HepG2 (cell line): ENCODE measurements around the gene RAD51D. TPM values are rescaled to one million over a fixed set of nuclear protein-coding genes. Genes with fewer than 3 reads are reported as not detected.

Experiments
- CEBPG ChIP-seq: IDR thresholded peaks from 2 replicates; pipeline ENCODE4 v1.6.1; 2016
- FOXP1 ChIP-seq, 2 experiments: fragments of 450-650 bp in 1 of 2; IDR thresholded peaks; 2 replicates each; pipeline ENCODE4 v1.6.1; 2017 to 2018; ENCODE audit warnings: antibody characterized with exemption in 1 of 2
- HNF4A ChIP-seq: sonication (generic); formaldehyde crosslinking; IDR thresholded peaks from 2 replicates; pipeline ENCODE4 v1.4.0; 2020; ENCODE audit warnings: missing genetic modification reagents
- KAT2B ChIP-seq: fragments of 150-350 bp; IDR thresholded peaks from 2 replicates; pipeline ENCODE4 v1.6.1; 2014; ENCODE audit warnings: low read depth, low read length, borderline replicate concordance
- KLF16 ChIP-seq, 2 experiments: sonication (generic) in 1 of 2; formaldehyde crosslinking in 1 of 2; IDR thresholded peaks; 2 replicates each; pipeline versions ENCODE4 v1.6.1 to v1.8.0; 2016 to 2023; ENCODE audit warnings: missing genetic modification reagents in 2 of 2, missing compliant biosample characterization in 1 of 2
- MTF1 ChIP-seq: sonication (generic); formaldehyde crosslinking; IDR thresholded peaks from 2 replicates; pipeline ENCODE4 v1.5.0; 2020; ENCODE audit warnings: missing genetic modification reagents
- PATZ1 ChIP-seq: sonication (generic); formaldehyde crosslinking; IDR thresholded peaks from 2 replicates; pipeline ENCODE4 v1.4.0; 2020; ENCODE audit warnings: missing genetic modification reagents
- PITX1 ChIP-seq: sonication (generic); formaldehyde crosslinking; IDR thresholded peaks from 2 replicates; pipeline ENCODE4 v1.5.1; 2020; ENCODE audit warnings: mild to moderate bottlenecking, missing genetic modification reagents
- SOX6 ChIP-seq, 2 experiments: fragments of 450-650 bp in 1 of 2; sonication (generic) in 1 of 2; formaldehyde crosslinking in 1 of 2; IDR thresholded peaks; 2 replicates each; pipeline versions ENCODE4 v1.4.0 to v1.6.1; 2017 to 2020; ENCODE audit warnings: antibody characterized with exemption in 1 of 2, mild to moderate bottlenecking in 1 of 2, missing genetic modification reagents in 1 of 2
- THRA ChIP-seq: sonication (generic); formaldehyde crosslinking; IDR thresholded peaks from 2 replicates; pipeline ENCODE4 v1.4.0; 2020; ENCODE audit warnings: missing genetic modification reagents, borderline replicate concordance
- ZBTB7A ChIP-seq: sonication (generic); formaldehyde crosslinking; IDR thresholded peaks from 2 replicates; pipeline ENCODE4 v1.8.0; 2022; ENCODE audit warnings: mild to moderate bottlenecking, missing genetic modification reagents
- ZNF205 ChIP-seq: IDR thresholded peaks from 2 replicates; pipeline ENCODE4 v1.6.1; 2018; ENCODE audit warnings: missing biosample characterization, missing genetic modification reagents
- ZNF574 ChIP-seq: sonication (generic); formaldehyde crosslinking; IDR thresholded peaks from 2 replicates; pipeline ENCODE4 v1.4.0; 2020; ENCODE audit warnings: missing genetic modification reagents
- ZNF724P ChIP-seq: sonication (generic); formaldehyde crosslinking; IDR thresholded peaks from 2 replicates; pipeline ENCODE4 v1.8.0; 2022; ENCODE audit warnings: missing genetic modification reagents, borderline replicate concordance
- ZNF792 ChIP-seq: IDR thresholded peaks from 2 replicates; pipeline ENCODE4 v1.6.1; 2016
- polyA plus RNA-seq, 8 experiments: library from polyadenylated mRNA; depleted of rRNA in 3 of 8; stranded (reverse) in 7 of 8; unstranded in 1 of 8; fragments of >200 nt; fragmentation: Illumina TruSeq in 4 of 8; extraction: Trizol in 4 of 8; gene quantifications; 2 replicates each; pipeline versions ENCODE4 v1.2.1 to v1.2.3, GENCODE V29; 2011 to 2016; ENCODE audit warnings: low read depth in 4 of 8, missing spikeins in 1 of 8, mixed read lengths in 1 of 8; ENCODE audit not compliant: insufficient read depth in 1 of 8
- total RNA-seq, 5 experiments: library from RNA; depleted of rRNA; stranded (reverse); fragments of >200 nt; fragmentation: Illumina TruSeq; extraction: Trizol; gene quantifications; 2 replicates each; pipeline ENCODE4 v1.2.3, GENCODE V29; 2016; ENCODE audit warnings: low read depth in 1 of 5
- TF ChIP-seq, protein P1 (sequence below): sonication (generic); formaldehyde crosslinking; IDR thresholded peaks from 2 replicates; pipeline ENCODE4 v1.5.0; 2020; ENCODE audit warnings: mild to moderate bottlenecking, low read depth, missing genetic modification reagents, borderline replicate concordance
- TF ChIP-seq, protein P2 (sequence below): sonication (generic); formaldehyde crosslinking; IDR thresholded peaks from 2 replicates; pipeline ENCODE4 v1.5.0; 2020; ENCODE audit warnings: mild to moderate bottlenecking, missing genetic modification reagents
- TF ChIP-seq, protein P3 (sequence below): sonication (generic); formaldehyde crosslinking; IDR thresholded peaks from 2 replicates; pipeline ENCODE4 v1.4.0; 2020; ENCODE audit warnings: missing genetic modification reagents

The RAD51D gene
- total and polyA plus RNA-seq, 2 of the 13 experiments (the other 11 are each of a cell fraction or from before 2014, with no cell fraction given), result 6.7 to 13.1 TPM

DNA sequence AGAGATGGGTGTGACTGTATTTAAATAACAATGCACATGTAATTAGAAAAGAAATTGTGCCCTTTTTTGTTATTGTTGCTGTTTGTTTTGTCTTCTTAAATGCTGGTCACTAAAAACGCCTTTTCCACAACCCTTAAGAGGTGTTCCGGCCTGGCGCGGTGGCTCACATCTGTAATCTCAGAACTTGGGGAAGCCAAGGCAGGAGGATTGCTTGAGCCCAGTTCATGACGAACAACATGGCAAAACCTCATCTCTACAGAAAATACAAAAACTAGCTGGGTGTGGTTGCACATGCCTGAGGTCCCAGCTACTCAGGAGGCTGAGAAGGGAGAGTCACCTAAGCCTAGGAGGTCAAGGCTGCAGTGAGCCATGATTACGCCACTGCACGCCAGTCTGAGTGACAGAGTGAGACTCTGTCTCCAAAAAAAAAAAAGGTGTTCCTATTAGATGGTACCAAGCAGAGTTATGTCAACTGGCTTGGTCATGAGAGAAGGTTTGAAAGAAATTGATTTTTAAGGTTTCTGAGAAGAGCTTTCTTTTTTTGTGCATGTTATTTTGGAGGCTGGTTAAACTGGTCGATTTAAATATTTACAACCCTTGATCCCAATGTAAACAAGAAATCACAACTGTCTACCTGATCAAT lies 32.6 kb downstream of the RAD51D start (continued):
- TF ChIP-seq, protein P1, sequence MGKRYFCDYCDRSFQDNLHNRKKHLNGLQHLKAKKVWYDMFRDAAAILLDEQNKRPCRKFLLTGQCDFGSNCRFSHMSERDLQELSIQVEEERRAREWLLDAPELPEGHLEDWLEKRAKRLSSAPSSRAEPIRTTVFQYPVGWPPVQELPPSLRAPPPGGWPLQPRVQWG (CRISPR knock-in tag), result no peak
- TF ChIP-seq FOXP1 (IDR thresholded peaks at IDR 0.05) (no peak), FOXP1 (CRISPR knock-in tag; IDR thresholded peaks at IDR 0.05) (peak; percentile 53), KLF16 (CRISPR knock-in tag; IDR thresholded peaks at IDR 0.05) (0 out of 4 replicates have a peak, but pooled peaks of 1 of the 2 experiments have one; percentile 22), KAT2B (peak; percentile 63; the same call in 1 of the 2 replicates), ZNF205 (CRISPR knock-in tag) (peak; percentile 69; the same call in 1 of the 2 replicates), CEBPG (CRISPR knock-in tag) (peak; percentile 88), ZNF792 (CRISPR knock-in tag) (no peak), SOX6 (IDR thresholded peaks at IDR 0.05) (no peak), SOX6 (CRISPR knock-in tag; IDR thresholded peaks at IDR 0.05) (peak; percentile 46; the same call in 1 of the 2 replicates), PATZ1 (CRISPR knock-in tag) (peak; percentile 43; the same call in 1 of the 2 replicates), HNF4A (CRISPR knock-in tag) (peak; percentile 45), ZNF574 (0 out of 2 replicates have a peak, but pooled peaks have one; percentile 49), ZNF724P (CRISPR knock-in tag) (no peak), MTF1 (CRISPR knock-in tag) (no peak), PITX1 (CRISPR knock-in tag) (peak; percentile 98), ZBTB7A (CRISPR knock-in tag) (no peak), THRA (CRISPR knock-in tag) (peak; percentile 94; the same call in 1 of the 2 replicates)
- TF ChIP-seq, protein P2, sequence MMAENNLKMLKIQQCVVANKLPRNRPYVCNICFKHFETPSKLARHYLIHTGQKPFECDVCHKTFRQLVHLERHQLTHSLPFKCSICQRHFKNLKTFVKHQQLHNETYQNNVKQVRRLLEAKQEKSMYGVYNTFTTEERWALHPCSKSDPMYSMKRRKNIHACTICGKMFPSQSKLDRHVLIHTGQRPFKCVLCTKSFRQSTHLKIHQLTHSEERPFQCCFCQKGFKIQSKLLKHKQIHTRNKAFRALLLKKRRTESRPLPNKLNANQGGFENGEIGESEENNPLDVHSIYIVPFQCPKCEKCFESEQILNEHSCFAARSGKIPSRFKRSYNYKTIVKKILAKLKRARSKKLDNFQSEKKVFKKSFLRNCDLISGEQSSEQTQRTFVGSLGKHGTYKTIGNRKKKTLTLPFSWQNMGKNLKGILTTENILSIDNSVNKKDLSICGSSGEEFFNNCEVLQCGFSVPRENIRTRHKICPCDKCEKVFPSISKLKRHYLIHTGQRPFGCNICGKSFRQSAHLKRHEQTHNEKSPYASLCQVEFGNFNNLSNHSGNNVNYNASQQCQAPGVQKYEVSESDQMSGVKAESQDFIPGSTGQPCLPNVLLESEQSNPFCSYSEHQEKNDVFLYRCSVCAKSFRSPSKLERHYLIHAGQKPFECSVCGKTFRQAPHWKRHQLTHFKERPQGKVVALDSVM (CRISPR knock-in tag), result peak; percentile 96
- TF ChIP-seq, protein P3, sequence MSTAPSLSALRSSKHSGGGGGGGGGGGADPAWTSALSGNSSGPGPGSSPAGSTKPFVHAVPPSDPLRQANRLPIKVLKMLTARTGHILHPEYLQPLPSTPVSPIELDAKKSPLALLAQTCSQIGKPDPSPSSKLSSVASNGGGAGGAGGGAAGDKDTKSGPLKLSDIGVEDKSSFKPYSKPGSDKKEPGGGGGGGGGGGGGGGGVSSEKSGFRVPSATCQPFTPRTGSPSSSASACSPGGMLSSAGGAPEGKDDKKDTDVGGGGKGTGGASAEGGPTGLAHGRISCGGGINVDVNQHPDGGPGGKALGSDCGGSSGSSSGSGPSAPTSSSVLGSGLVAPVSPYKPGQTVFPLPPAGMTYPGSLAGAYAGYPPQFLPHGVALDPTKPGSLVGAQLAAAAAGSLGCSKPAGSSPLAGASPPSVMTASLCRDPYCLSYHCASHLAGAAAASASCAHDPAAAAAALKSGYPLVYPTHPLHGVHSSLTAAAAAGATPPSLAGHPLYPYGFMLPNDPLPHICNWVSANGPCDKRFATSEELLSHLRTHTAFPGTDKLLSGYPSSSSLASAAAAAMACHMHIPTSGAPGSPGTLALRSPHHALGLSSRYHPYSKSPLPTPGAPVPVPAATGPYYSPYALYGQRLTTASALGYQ, result peak; percentile 63
